ENCODE results near the gene PGS1. TPM values are rescaled to one million over a fixed set of nuclear protein-coding genes. Genes with fewer than 3 reads are reported as not detected.

Gene PGS1
- total and polyA plus RNA-seq, 10 of the 15 experiments (the other 5 are each of a cell fraction or from before 2014, with no cell fraction given): 1.3 to 37.6 (median 27.4) TPM

DNA sequence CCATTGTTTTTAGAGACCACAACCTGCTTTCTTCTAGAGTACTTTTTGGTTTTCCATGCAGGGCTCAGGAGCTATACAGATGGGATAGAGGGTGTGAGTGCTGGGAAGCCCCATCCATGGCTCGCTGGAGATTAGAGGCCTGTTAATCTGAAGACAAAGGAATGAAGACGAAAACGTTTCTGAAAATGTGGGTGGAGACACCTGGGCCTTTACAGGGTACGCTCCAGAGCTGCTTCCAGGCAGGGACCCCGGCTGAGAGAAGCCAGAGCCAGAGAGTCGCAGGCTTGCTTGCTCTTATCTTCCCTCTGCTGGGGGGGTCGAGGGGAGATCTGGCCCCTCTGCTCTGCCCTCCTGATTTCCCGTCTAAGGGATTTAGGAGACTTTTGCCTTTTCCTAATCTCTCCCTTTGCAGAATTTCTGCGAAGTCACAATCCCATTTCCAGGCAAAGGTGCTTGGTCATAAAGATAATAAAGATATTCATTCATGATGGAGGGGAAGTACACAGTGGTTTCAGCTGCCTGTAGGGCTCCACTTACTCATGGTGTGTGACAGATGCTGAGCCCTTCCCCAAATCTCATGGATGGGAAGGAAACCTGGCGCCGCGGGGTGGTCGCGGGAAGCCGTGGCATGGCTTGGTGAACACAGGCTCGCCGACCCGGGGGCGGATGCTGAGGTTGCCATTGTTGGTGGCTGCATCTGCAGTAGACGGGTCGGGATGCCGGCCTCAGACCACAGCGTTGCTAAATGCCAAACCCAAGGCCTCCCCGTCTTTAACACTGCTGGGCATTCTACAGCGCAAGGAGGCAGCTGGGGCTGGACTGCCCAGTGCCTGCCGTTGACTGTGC, 13.8 kb upstream of the PGS1 start (continued):
- TF ChIP-seq, protein P1, sequence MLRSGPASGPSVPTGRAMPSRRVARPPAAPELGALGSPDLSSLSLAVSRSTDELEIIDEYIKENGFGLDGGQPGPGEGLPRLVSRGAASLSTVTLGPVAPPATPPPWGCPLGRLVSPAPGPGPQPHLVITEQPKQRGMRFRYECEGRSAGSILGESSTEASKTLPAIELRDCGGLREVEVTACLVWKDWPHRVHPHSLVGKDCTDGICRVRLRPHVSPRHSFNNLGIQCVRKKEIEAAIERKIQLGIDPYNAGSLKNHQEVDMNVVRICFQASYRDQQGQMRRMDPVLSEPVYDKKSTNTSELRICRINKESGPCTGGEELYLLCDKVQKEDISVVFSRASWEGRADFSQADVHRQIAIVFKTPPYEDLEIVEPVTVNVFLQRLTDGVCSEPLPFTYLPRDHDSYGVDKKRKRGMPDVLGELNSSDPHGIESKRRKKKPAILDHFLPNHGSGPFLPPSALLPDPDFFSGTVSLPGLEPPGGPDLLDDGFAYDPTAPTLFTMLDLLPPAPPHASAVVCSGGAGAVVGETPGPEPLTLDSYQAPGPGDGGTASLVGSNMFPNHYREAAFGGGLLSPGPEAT (IDR thresholded peaks at IDR 0.05; ENCODE audit: low read depth): 0 out of 2 replicates have a peak, but pooled peaks have one; percentile 39
- TF ChIP-seq EGR1 (IDR thresholded peaks at IDR 0.05; ENCODE audit: borderline replicate concordance in 1 of 2, low read depth in 2 of 2, low read length in 2 of 2): no peak
- no peak for TF ChIP-seq HDGF (IDR thresholded peaks at IDR 0.05)
- TF ChIP-seq ASH2L (IDR thresholded peaks at IDR 0.05; ENCODE audit: borderline replicate concordance, low read depth): no peak
- TF ChIP-seq, protein P2, sequence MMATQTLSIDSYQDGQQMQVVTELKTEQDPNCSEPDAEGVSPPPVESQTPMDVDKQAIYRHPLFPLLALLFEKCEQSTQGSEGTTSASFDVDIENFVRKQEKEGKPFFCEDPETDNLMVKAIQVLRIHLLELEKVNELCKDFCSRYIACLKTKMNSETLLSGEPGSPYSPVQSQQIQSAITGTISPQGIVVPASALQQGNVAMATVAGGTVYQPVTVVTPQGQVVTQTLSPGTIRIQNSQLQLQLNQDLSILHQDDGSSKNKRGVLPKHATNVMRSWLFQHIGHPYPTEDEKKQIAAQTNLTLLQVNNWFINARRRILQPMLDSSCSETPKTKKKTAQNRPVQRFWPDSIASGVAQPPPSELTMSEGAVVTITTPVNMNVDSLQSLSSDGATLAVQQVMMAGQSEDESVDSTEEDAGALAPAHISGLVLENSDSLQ (IDR thresholded peaks at IDR 0.05): no peak
- TF ChIP-seq LARP7 (IDR thresholded peaks at IDR 0.05): peak; percentile 32; the same call in 1 of the 2 replicates
- peak; percentile 32; the same call in 1 of the 2 replicates for TF ChIP-seq DPF2 (IDR thresholded peaks at IDR 0.05)
- TF ChIP-seq, protein P3, sequence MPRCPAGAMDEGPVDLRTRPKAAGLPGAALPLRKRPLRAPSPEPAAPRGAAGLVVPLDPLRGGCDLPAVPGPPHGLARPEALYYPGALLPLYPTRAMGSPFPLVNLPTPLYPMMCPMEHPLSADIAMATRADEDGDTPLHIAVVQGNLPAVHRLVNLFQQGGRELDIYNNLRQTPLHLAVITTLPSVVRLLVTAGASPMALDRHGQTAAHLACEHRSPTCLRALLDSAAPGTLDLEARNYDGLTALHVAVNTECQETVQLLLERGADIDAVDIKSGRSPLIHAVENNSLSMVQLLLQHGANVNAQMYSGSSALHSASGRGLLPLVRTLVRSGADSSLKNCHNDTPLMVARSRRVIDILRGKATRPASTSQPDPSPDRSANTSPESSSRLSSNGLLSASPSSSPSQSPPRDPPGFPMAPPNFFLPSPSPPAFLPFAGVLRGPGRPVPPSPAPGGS (IDR thresholded peaks at IDR 0.05; ENCODE audit: borderline replicate concordance, insufficient read depth, low read depth, low read length, poor library complexity, severe bottlenecking): no peak
- TF ChIP-seq MTA2 (IDR thresholded peaks at IDR 0.05; ENCODE audit: low read depth): 0 out of 2 replicates have a peak, but pooled peaks have one; percentile 15
- TF ChIP-seq STAT3 (IDR thresholded peaks at IDR 0.05; ENCODE audit: low read depth, low read length): no peak
- no peak for TF ChIP-seq ZNF274 (IDR thresholded peaks at IDR 0.05; ENCODE audit: insufficient read depth, insufficient read length)
- no peak for TF ChIP-seq CHD4 (IDR thresholded peaks at IDR 0.05)
- no peak for TF ChIP-seq GATAD2B (conservative IDR thresholded peaks at IDR 0.05; ENCODE audit: low read depth)
- peak; percentile 48 to 64 for TF ChIP-seq IKZF2 (IDR thresholded peaks at IDR 0.05)
